Astrocyte (in vitro differentiated cells and primary cell): Measurements from ENCODE around the gene GALNT2.

Source experiments
- CTCF ChIP-seq: IDR thresholded peaks from 2 replicates; pipeline ENCODE4 v1.5.1; 2011; ENCODE audit warnings: low read depth, mild to moderate bottlenecking, inconsistent platforms, low read length, moderate library complexity; ENCODE audit not compliant: insufficient read depth
- EZH2 ChIP-seq: IDR thresholded peaks from 2 replicates; pipeline ENCODE4 v1.6.1; 2012; ENCODE audit warnings: mild to moderate bottlenecking, low read length, inconsistent platforms; ENCODE audit not compliant: insufficient read depth

DNA sequence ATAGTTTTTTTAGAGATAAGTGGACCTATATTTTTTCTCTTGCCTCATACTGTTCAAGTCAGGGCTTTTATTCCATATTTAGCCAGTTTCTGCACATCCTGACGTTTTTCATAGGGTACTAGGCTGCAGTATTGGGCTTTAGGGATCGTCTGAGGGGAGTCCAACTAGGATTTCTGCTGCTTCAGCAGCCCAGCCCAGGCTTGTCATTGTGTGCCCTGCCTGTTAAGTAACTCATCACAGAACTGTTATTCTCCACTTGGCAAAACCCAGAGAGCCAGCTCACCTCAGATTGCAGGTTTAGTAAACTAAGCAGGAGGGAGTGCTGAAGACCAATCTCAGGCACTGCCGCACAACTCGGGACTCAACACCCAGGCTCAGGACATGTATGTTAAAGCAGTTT, 2.8 kb downstream of the GALNT2 start:
- TF ChIP-seq CTCF = no peak
- TF ChIP-seq EZH2 = no peak
